K562 (cell line): ENCODE results near the gene TSSK2. TPM values are rescaled to one million over a fixed set of nuclear protein-coding genes. Genes with fewer than 3 reads are reported as not detected.

Source experiments
- CBFB ChIP-seq: sonication (generic); formaldehyde crosslinking; IDR thresholded peaks from 2 replicates; pipeline ENCODE4 v1.4.0; 2020; ENCODE audit warnings: mild to moderate bottlenecking, missing genetic modification reagents
- ETV5 ChIP-seq: sonication (generic); formaldehyde crosslinking; IDR thresholded peaks from 2 replicates; pipeline ENCODE4 v1.4.0; 2020; ENCODE audit warnings: low read depth, mild to moderate bottlenecking, missing genetic modification reagents
- FOXA3 ChIP-seq, 2 experiments: fragments of 450-650 bp in 1 of 2; sonication (generic) in 1 of 2; formaldehyde crosslinking; IDR thresholded peaks in 1 of 2; conservative IDR thresholded peaks in 1 of 2; 2 replicates each; pipeline versions ENCODE4 v1.4.0 to v1.8.0; 2020 to 2022; ENCODE audit warnings: mild to moderate bottlenecking in 2 of 2, missing genetic modification reagents in 1 of 2
- HCFC1 ChIP-seq: IDR thresholded peaks from 2 replicates; pipeline ENCODE4 v1.6.1; 2012; ENCODE audit warnings: low read depth, low read length, improper control_type of control experiment
- HNRNPLL ChIP-seq: fragments of 200-400 bp; formaldehyde crosslinking; IDR thresholded peaks from 2 replicates; pipeline ENCODE4 v1.6.1; 2017; ENCODE audit warnings: low read length, low read depth, mild to moderate bottlenecking; ENCODE audit not compliant: poor library complexity, severe bottlenecking
- MAX ChIP-seq: sonication (generic); formaldehyde crosslinking; IDR thresholded peaks from 2 replicates; pipeline ENCODE4 v1.9.0; 2022; ENCODE audit warnings: mild to moderate bottlenecking, missing genetic modification reagents
- MBD1 ChIP-seq: fragments of 250-450 bp; sonication (Bioruptor Pico); IDR thresholded peaks from 2 replicates; pipeline ENCODE4 v1.8.0; 2022; ENCODE audit warnings: inconsistent platforms
- NFE2L1 ChIP-seq: fragments of 450-650 bp; IDR thresholded peaks from 2 replicates; pipeline ENCODE4 v1.6.1; 2016; ENCODE audit warnings: missing genetic modification characterization, low read depth, mild to moderate bottlenecking, missing compliant biosample characterization, moderate library complexity, borderline replicate concordance
- NFIC ChIP-seq: fragments of 450-650 bp; IDR thresholded peaks from 2 replicates; pipeline ENCODE4 v1.6.1; 2017; ENCODE audit warnings: mild to moderate bottlenecking, inconsistent platforms
- SIN3B ChIP-seq: fragments of 450-650 bp; IDR thresholded peaks from 2 replicates; pipeline ENCODE4 v1.6.1; 2017; ENCODE audit warnings: low read depth, mild to moderate bottlenecking, moderate library complexity
- ZBTB5 ChIP-seq: fragments of 450-650 bp; IDR thresholded peaks from 2 replicates; pipeline ENCODE4 v1.6.1; 2017; ENCODE audit warnings: antibody characterized with exemption
- ZBTB9 ChIP-seq: fragments of 450-650 bp; formaldehyde crosslinking; IDR thresholded peaks from 2 replicates; pipeline ENCODE4 v1.4.0; 2020; ENCODE audit warnings: mild to moderate bottlenecking, moderate library complexity
- ZNF609 ChIP-seq: sonication (generic); formaldehyde crosslinking; IDR thresholded peaks from 2 replicates; pipeline ENCODE4 v1.8.1; 2023; ENCODE audit warnings: missing genetic modification reagents, mild to moderate bottlenecking, borderline replicate concordance
- ZNF707 ChIP-seq: fragments of 250-450 bp; sonication (Bioruptor Pico); conservative IDR thresholded peaks from 2 replicates; pipeline ENCODE4 v1.8.0; 2022; ENCODE audit warnings: inconsistent platforms, mild to moderate bottlenecking, moderate library complexity
- polyA plus RNA-seq, 8 experiments: library from polyadenylated mRNA; depleted of rRNA in 4 of 8; stranded (reverse) in 5 of 8; unstranded in 3 of 8; fragments of >200 nt; fragmentation: Nextera tagmentation in 2 of 8; fragmentation: Illumina TruSeq in 1 of 8; extraction: Ambion mirVana in 2 of 8; extraction: Trizol in 1 of 8; gene quantifications; 2 replicates each; pipeline versions ENCODE4 v1.2.1 to v1.2.3, GENCODE V29; 2011 to 2014; ENCODE audit warnings: inconsistent platforms in 1 of 8, missing spikeins in 1 of 8
- total RNA-seq, 7 experiments: library from RNA; depleted of rRNA in 6 of 7; stranded (reverse); fragments of >200 nt in 6 of 7; fragmentation: Illumina TruSeq in 2 of 7; extraction: Trizol in 2 of 7; gene quantifications; 2 replicates each; pipeline versions ENCODE4 v1.2.1 to v1.2.3, GENCODE V29; 2011 to 2021; ENCODE audit warnings: low replicate concordance in 1 of 7
- TF ChIP-seq, protein P1 (sequence below), 2 experiments: fragments of 450-650 bp; conservative IDR thresholded peaks; 2 replicates each; pipeline ENCODE4 v1.6.1; 2017; ENCODE audit warnings: mild to moderate bottlenecking in 2 of 2, moderate library complexity in 2 of 2

TSSK2 gene
- total and polyA plus RNA-seq, 9 of the 15 experiments (the other 6 are each of a cell fraction or from before 2014, with no cell fraction given), result 0.04 TPM; not detected in 8

DNA sequence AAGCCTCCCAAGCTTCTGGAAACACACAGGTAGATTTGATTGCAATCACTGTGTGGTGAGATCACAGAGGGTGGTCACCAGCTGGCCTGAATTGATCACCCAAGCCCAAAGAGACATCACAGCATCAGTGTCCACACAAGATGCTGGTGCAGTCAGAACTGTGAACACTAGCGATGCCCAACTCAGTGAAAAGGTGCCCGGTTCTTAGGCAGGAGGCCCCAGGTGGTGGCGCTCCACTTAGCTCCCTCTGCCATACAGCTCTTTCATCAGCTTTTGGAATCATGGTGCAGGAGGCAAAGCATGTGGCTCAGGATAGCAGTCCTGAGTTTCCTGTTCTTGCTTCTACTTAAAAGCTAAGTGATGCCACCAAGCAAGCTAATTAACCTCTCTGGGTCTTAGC, 20.0 kb upstream of the TSSK2 start (continued):
- no peak for TF ChIP-seq ZBTB9 (CRISPR knock-in tag)
- TF ChIP-seq, protein P1, sequence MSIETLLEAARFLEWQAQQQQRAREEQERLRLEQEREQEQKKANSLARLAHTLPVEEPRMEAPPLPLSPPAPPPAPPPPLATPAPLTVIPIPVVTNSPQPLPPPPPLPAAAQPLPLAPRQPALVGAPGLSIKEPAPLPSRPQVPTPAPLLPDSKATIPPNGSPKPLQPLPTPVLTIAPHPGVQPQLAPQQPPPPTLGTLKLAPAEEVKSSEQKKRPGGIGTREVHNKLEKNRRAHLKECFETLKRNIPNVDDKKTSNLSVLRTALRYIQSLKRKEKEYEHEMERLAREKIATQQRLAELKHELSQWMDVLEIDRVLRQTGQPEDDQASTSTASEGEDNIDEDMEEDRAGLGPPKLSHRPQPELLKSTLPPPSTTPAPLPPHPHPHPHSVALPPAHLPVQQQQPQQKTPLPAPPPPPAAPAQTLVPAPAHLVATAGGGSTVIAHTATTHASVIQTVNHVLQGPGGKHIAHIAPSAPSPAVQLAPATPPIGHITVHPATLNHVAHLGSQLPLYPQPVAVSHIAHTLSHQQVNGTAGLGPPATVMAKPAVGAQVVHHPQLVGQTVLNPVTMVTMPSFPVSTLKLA (conservative IDR thresholded peaks at IDR 0.05), result no peak; a peak in 1 of 4 replicates
- TF ChIP-seq CBFB (CRISPR knock-in tag), result no peak
- no peak for TF ChIP-seq ZBTB5
- no peak for TF ChIP-seq ETV5 (CRISPR knock-in tag)
- TF ChIP-seq HNRNPLL, result no peak
- TF ChIP-seq MBD1 (CRISPR knock-in tag), result no peak
- TF ChIP-seq FOXA3 (CRISPR knock-in tag; conservative IDR thresholded peaks at IDR 0.05 in 1 of 2, IDR thresholded peaks at IDR 0.05 in 1 of 2), result no peak
- TF ChIP-seq NFIC, result peak; percentile 10; the same call in 1 of the 2 replicates
- TF ChIP-seq ZNF609 (CRISPR knock-in tag), result no peak
- TF ChIP-seq MAX (CRISPR knock-in tag), result no peak
- 0 out of 2 replicates have a peak, but pooled peaks have one; percentile 10 for TF ChIP-seq HCFC1
- TF ChIP-seq NFE2L1 (tag), result no peak
- peak; percentile 10; the same call in 1 of the 2 replicates for TF ChIP-seq ZNF707
- TF ChIP-seq SIN3B, result no peak
